Measurements from ENCODE around the gene SLC7A5.
"Not testable (repeated sequence)": the region's sequence is repeated elsewhere in the genome, so short reads cannot be mapped to it uniquely, and the experiment has no call there.

The SLC7A5 gene

GRCh38 chr16:87818533-87819161, 50.7 kb downstream of the SLC7A5 start:
- DNase-seq, result no peak

GRCh38 chr16:87817910-87818309, 51.4 kb downstream of the SLC7A5 start:
- no peak for DNase-seq

- not testable (repeated sequence) for DNase-seq
Observed at GRCh38 chr16:87817370-87817769, 51.9 kb downstream of the SLC7A5 start.

- DNase-seq, result no peak
Observed at GRCh38 chr16:87816507-87817100, 52.7 kb downstream of the SLC7A5 start.

GRCh38 chr16:87815567-87815966, 53.7 kb downstream of the SLC7A5 start:
- DNase-seq, result no peak

GRCh38 chr16:87812200-87812656, 57.1 kb downstream of the SLC7A5 start:
- no peak for DNase-seq

- not testable (repeated sequence) for DNase-seq
Observed at GRCh38 chr16:87811454-87811853, 57.9 kb downstream of the SLC7A5 start.

GRCh38 chr16:87809150-87809902, 60.0 kb downstream of the SLC7A5 start:
- no peak for DNase-seq

GRCh38 chr16:87808108-87808507, 61.2 kb downstream of the SLC7A5 start:
- DNase-seq, result no peak

- DNase-seq, result no peak
Observed at GRCh38 chr16:87806641-87807546, 62.4 kb downstream of the SLC7A5 start.

GRCh38 chr16:87806261-87806640, 63.1 kb downstream of the SLC7A5 start:
- DNase-seq, result no peak

- no peak for DNase-seq
Observed at GRCh38 chr16:87803385-87803784, 65.9 kb downstream of the SLC7A5 start.

- DNase-seq, result no peak
Observed at GRCh38 chr16:87802670-87803069, 66.6 kb downstream of the SLC7A5 start.

GRCh38 chr16:87801679-87802259, 67.5 kb downstream of the SLC7A5 start:
- no peak for DNase-seq

- no peak for DNase-seq
Observed at GRCh38 chr16:87800497-87800896, 68.8 kb downstream of the SLC7A5 start.

- DNase-seq, result no peak
Observed at GRCh38 chr16:87795336-87795735, 74.0 kb downstream of the SLC7A5 start.

- DNase-seq, result no peak
Observed at GRCh38 chr16:87794485-87795078, 74.7 kb downstream of the SLC7A5 start.

GRCh38 chr16:87792205-87792565, 77.1 kb downstream of the SLC7A5 start:
- DNase-seq, result no peak

- DNase-seq, result no peak
Observed at GRCh38 chr16:87791295-87792204, 77.8 kb downstream of the SLC7A5 start.

- DNase-seq, result no peak
Observed at GRCh38 chr16:87790292-87791100, 78.8 kb downstream of the SLC7A5 start.
